ENCODE results near the gene ZNF439.
"Not testable (repeated sequence)": the region's sequence is repeated elsewhere in the genome, so short reads cannot be mapped to it uniquely, and the experiment has no call there.

The ZNF439 gene

GRCh38 chr19:11848594-11849469, at the start of gene ZNF439:
TSS of gene ZNF439 (plus strand) at chr19:11848726. CDS start at chr19:11848868, 142 bp downstream.
- peak; percentile 74 for DNase-seq

GRCh38 chr19:11806354-11807098, 42.0 kb upstream of the ZNF439 start:
- DNase-seq = no peak

- DNase-seq = no peak
Measured at GRCh38 chr19:11807099-11807380, 41.5 kb upstream of the ZNF439 start.

- DNase-seq = no peak
Measured at GRCh38 chr19:11813703-11814028, 34.9 kb upstream of the ZNF439 start.

GRCh38 chr19:11814029-11814699, 34.4 kb upstream of the ZNF439 start, which contains the start of gene ZNF440:
TSS of gene ZNF440 (plus strand) at chr19:11814273. CDS start at chr19:11814448, 175 bp downstream.
- peak; percentile 91 for DNase-seq

GRCh38 chr19:11814700-11815035, 33.9 kb upstream of the ZNF439 start:
- DNase-seq = peak; percentile 17

GRCh38 chr19:11821474-11822109, 26.9 kb upstream of the ZNF439 start:
- peak; percentile 18 for DNase-seq

- DNase-seq = not testable (repeated sequence)
Measured at GRCh38 chr19:11828957-11829876, 19.3 kb upstream of the ZNF439 start.

GRCh38 chr19:11832253-11832912, 16.1 kb upstream of the ZNF439 start:
- DNase-seq = no peak

GRCh38 chr19:11833541-11833940, 15.0 kb upstream of the ZNF439 start:
- peak; percentile 0 for DNase-seq

GRCh38 chr19:11835626-11836066, 12.9 kb upstream of the ZNF439 start:
- not testable (repeated sequence) for DNase-seq

- no peak for DNase-seq
Measured at GRCh38 chr19:11843722-11844121, 4.8 kb upstream of the ZNF439 start.

GRCh38 chr19:11847615-11848014, 911 bp upstream of the ZNF439 start:
- not testable (repeated sequence) for DNase-seq

GRCh38 chr19:11848200-11848593, 329 bp upstream of the ZNF439 start:
- no peak for DNase-seq

GRCh38 chr19:11850289-11850688, 1.8 kb downstream of the ZNF439 start:
- not testable (repeated sequence) for DNase-seq

- no peak for DNase-seq
Measured at GRCh38 chr19:11853358-11853757, 4.8 kb downstream of the ZNF439 start.

GRCh38 chr19:11856596-11857250, 8.2 kb downstream of the ZNF439 start:
- DNase-seq = no peak

- DNase-seq = no peak
Measured at GRCh38 chr19:11860721-11861120, 12.2 kb downstream of the ZNF439 start.

GRCh38 chr19:11861301-11861700, 12.8 kb downstream of the ZNF439 start:
- no peak for DNase-seq

- not testable (repeated sequence) for DNase-seq
Measured at GRCh38 chr19:11867766-11868165, 19.2 kb downstream of the ZNF439 start.

- DNase-seq = no peak
Measured at GRCh38 chr19:11868188-11868587, 19.7 kb downstream of the ZNF439 start.
